HG02571 (cell line): ENCODE data around the gene SYT6.
"Not testable (repeated sequence)": the region's sequence is repeated elsewhere in the genome, so short reads cannot be mapped to it uniquely, and the experiment has no call there.

ENCODE experiments used
- ATAC-seq: cut with Tn5 transposase; IDR thresholded peaks from one replicate; pipeline ENCODE4 v1.9.1; 2021; ENCODE audit warnings: mild to moderate bottlenecking, moderate library complexity; ENCODE audit not compliant: unreplicated experiment

SYT6 gene

DNA sequence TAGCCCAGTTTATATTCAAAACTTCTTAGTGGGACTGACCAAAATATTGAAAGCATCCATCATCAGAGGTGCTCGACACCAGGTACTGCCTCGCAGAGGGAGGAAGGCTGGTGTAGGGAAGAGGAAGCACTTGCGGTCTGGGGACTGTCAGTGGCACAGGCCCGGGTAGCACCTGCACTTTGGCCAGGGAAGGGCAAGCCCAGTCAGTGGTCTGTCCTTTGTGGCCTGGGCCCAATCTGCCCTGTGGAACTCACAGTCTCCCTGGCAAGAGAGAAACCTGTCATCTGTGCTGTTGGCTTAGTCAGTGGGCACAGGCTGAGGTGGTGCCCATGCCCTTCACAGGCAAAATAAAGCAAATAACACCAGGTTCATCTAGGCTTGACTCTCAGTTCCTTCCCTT, 77.4 kb downstream of the SYT6 start:
- ATAC-seq = no peak

- no peak for ATAC-seq
Measured at GRCh38 chr1:114075546-114076242, 78.0 kb downstream of the SYT6 start.

DNA sequence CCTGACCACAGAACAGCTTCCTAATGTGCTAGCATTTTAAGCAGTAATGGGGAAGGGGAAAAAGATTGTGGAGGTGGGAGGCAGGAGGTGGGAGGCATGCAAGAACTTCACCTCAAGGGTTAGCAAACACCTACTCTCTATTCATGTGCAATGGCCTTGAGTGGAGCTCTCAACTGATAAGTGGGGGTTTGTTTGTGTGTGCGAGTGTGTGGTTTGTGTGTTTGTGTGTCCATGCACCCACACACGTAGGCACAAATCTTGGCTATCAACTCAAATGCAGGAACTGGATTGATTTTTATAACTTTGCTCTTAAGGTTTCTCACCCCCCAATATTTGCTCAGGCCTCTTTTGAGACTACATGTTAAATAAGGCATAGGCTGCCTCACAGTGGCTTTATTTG, 78.6 kb downstream of the SYT6 start:
- ATAC-seq = no peak

GRCh38 chr1:114072246-114072645, 81.4 kb downstream of the SYT6 start:
- no peak for ATAC-seq

- ATAC-seq = not testable (repeated sequence)
Measured at GRCh38 chr1:114069762-114070161, 83.9 kb downstream of the SYT6 start.

DNA sequence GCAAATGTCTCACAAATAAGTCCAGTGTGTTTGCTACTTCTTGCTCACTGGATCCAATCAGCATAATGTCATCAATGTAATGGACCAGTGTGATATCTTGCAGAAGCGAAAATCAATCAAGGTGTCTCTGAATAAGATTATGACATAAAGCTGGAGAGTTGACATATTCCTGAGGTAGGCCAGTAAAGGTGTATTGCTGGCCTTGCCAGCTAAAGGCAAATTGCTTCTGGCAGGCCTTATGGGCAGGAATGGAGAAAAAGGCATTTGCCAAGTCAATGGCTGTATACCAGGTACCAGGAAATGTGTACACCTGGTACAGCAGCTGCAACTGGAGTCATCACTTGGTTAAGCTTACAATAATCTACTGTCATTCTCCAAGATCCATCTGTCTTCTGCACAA, 85.0 kb downstream of the SYT6 start:
- ATAC-seq = not testable (repeated sequence)

- ATAC-seq = not testable (repeated sequence)
Measured at GRCh38 chr1:114065671-114066070, 88.0 kb downstream of the SYT6 start.

- ATAC-seq = no peak
Measured at GRCh38 chr1:114063544-114063943, 90.1 kb downstream of the SYT6 start.

- no peak for ATAC-seq
Measured at GRCh38 chr1:114062477-114063099, 91.1 kb downstream of the SYT6 start.

DNA sequence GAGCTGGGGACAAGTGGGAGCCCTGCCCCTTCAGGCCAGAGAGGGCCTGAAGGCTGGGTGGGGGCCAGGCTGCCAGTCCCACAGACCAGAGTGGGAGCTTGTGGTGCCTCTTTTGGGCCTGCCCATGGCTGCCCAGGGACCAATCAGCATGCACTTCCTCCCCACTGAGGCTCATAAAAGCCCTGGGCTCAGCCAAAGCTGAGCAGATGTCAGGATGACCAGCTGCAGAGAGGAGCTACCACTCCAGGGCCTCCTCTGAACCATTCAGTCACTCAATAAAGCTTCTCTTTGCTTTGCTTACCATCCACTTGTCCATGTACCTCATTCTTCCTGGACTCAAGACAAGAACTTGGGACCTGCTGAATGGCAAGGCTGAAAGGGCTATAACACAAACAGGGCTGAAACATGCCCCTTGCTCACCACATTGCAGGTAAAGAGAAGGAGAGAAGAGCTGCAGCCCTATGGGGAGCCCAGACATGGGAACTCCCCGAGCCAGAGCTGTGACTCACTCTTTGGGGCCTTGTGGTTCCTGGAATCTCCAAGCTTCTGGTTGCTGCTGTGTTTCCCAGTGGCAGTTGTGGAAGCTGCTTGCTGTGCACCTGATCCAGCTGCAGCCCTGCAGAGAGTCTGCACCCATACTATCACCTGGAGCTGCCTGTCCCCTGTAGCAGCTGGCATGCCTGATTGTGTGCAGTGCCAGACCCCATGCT, 92.4 kb downstream of the SYT6 start:
- ATAC-seq = no peak

GRCh38 chr1:114058236-114058635, 95.4 kb downstream of the SYT6 start:
- ATAC-seq = not testable (repeated sequence)

GRCh38 chr1:114054148-114054547, 99.5 kb downstream of the SYT6 start:
- ATAC-seq = no peak

- no peak for ATAC-seq
Measured at GRCh38 chr1:114048232-114048631, 105.4 kb downstream of the SYT6 start.

GRCh38 chr1:114043548-114043947, 110.1 kb downstream of the SYT6 start:
- ATAC-seq = no peak

DNA sequence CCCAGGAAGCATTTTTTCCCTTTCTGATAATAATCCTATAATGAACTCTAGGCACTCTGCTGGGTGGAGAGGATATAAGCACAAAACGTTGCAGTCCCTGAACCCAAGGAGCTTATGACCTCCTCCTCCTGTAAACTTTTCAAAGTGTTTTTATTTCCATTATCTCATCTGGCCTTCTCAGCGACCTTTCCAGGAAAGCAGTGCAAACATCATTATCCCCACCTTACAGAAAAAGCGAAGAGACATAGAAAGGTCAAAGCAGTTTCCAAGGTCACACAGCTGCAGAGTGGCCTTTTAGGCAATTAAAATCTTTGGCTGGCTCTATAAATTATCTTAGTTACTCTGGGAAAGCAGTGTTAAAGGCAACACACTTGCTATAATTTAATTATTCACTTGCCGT, 110.6 kb downstream of the SYT6 start:
- no peak for ATAC-seq

GRCh38 chr1:114040273-114041015, 113.2 kb downstream of the SYT6 start:
- no peak for ATAC-seq
